Adrenal gland (tissue), 5 donors: ENCODE results near the gene INKA1.

Source experiments
- CTCF ChIP-seq, 6 experiments: fragments of 450-650 bp in 4 of 6; fragments of 200-600 bp in 2 of 6; sonication (generic) in 1 of 6; IDR thresholded peaks; 1 replicate in 5 of 6; 2 replicates in 1 of 6; pipeline versions ENCODE4 v1.5.1 to v1.8.0; 2016 to 2021; ENCODE audit warnings: antibody characterized with exemption in 6 of 6, mild to moderate bottlenecking in 2 of 6, moderate library complexity in 1 of 6
- POLR2A ChIP-seq, 2 donors: fragments of 450-650 bp; IDR thresholded peaks; one replicate each; pipeline ENCODE4 v1.6.1; 2017; ENCODE audit warnings: antibody characterized with exemption in 2 of 2, mild to moderate bottlenecking in 2 of 2, moderate library complexity in 1 of 2
- donor health status: DM: no; HTN: no; CAD: no.

- TF ChIP-seq CTCF (IDR thresholded peaks at IDR 0.05) (no peak), POLR2A (IDR thresholded peaks at IDR 0.05) (no peak)
These were observed 4.5 kb downstream of the INKA1 start for GRCh38 chr3:49807431-49808114.
